ENCODE results near the gene FXYD7. TPM values are rescaled to one million over a fixed set of nuclear protein-coding genes. Genes with fewer than 3 reads are reported as not detected.
A peak's percentile ranks its signal among the peaks of the same experiment; 100 is the strongest.

Gene FXYD7
- total and polyA plus RNA-seq, 9 of the 15 experiments (the other 6 are each of a cell fraction or from before 2014, with no cell fraction given), result 0.10 to 0.80 (median 0.31) TPM; not detected in 3

DNA sequence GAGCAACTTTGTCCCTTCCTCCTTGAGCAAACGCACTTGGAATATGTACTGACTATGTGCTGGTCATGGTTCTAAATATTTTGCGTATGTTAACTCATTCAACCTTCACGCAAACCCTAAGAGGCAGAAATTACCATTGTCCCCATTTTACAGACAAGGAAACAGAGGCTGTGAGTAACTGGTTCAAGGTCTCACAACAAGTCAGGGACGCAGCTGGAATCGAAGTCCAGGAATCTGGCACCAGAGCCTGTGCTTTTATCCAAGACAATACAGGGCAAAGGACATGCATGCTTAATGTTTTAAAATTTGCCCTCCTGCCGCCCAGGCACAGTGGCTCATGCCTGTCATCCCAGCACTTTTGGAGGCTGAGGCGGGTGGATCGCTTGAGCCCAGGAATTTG lies 16.6 kb downstream of the FXYD7 start (continued):
- TF ChIP-seq SNRNP70 (optimal IDR thresholded peaks at IDR 0.05; ENCODE audit: low read depth, low read length) (no peak), ZNF561 (CRISPR knock-in tag; conservative IDR thresholded peaks at IDR 0.05) (no peak), RBM25 (IDR thresholded peaks at IDR 0.05; ENCODE audit: low read depth, low read length, severe bottlenecking) (peak; percentile 61), MEF2D (tag; conservative IDR thresholded peaks at IDR 0.05; ENCODE audit: low read depth) (no peak), ZKSCAN1 (IDR thresholded peaks at IDR 0.05; ENCODE audit: low read depth, low read length) (no peak), ZEB2 (IDR thresholded peaks at IDR 0.05) (no peak), BCOR (IDR thresholded peaks at IDR 0.05) (peak; percentile 55), CXXC5 (CRISPR knock-in tag; IDR thresholded peaks at IDR 0.05) (no peak), ZFP30 (CRISPR knock-in tag; IDR thresholded peaks at IDR 0.05; ENCODE audit: borderline replicate concordance) (no peak), CCNT2 (IDR thresholded peaks at IDR 0.05; ENCODE audit: borderline replicate concordance, extremely low read depth, insufficient read length, low read depth, low read length) (no peak), NFIX (CRISPR knock-in tag; IDR thresholded peaks at IDR 0.05; ENCODE audit: low read depth) (no peak), YY1 (IDR thresholded peaks at IDR 0.05; ENCODE audit: borderline replicate concordance in 1 of 3, control insufficient read depth in 1 of 3, extremely low read depth in 1 of 3, insufficient read depth in 3 of 3, insufficient read length in 1 of 3, insufficient replicate concordance in 2 of 3, low read depth in 1 of 3, low read length in 2 of 3) (no peak), LEF1 (IDR thresholded peaks at IDR 0.05) (no peak), MCM7 (IDR thresholded peaks at IDR 0.05) (no peak), DMBX1 (CRISPR knock-in tag; IDR thresholded peaks at IDR 0.05; ENCODE audit: borderline replicate concordance) (no peak)
- TF ChIP-seq, protein P1, sequence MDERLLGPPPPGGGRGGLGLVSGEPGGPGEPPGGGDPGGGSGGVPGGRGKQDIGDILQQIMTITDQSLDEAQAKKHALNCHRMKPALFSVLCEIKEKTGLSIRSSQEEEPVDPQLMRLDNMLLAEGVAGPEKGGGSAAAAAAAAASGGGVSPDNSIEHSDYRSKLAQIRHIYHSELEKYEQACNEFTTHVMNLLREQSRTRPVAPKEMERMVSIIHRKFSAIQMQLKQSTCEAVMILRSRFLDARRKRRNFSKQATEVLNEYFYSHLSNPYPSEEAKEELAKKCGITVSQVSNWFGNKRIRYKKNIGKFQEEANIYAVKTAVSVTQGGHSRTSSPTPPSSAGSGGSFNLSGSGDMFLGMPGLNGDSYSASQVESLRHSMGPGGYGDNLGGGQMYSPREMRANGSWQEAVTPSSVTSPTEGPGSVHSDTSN (CRISPR knock-in tag; IDR thresholded peaks at IDR 0.05; ENCODE audit: low read depth), result no peak
- TF ChIP-seq, protein P1 (tag; conservative IDR thresholded peaks at IDR 0.05; ENCODE audit: low read depth), result no peak
- TF ChIP-seq, protein P2, sequence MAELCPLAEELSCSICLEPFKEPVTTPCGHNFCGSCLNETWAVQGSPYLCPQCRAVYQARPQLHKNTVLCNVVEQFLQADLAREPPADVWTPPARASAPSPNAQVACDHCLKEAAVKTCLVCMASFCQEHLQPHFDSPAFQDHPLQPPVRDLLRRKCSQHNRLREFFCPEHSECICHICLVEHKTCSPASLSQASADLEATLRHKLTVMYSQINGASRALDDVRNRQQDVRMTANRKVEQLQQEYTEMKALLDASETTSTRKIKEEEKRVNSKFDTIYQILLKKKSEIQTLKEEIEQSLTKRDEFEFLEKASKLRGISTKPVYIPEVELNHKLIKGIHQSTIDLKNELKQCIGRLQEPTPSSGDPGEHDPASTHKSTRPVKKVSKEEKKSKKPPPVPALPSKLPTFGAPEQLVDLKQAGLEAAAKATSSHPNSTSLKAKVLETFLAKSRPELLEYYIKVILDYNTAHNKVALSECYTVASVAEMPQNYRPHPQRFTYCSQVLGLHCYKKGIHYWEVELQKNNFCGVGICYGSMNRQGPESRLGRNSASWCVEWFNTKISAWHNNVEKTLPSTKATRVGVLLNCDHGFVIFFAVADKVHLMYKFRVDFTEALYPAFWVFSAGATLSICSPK (IDR thresholded peaks at IDR 0.05; ENCODE audit: borderline replicate concordance), result no peak
